HG03439 (cell line): ENCODE results near the gene TAF1D.
"Not testable (repeated sequence)": the region's sequence is repeated elsewhere in the genome, so short reads cannot be mapped to it uniquely, and the experiment has no call there.

Experiments
- ATAC-seq: cut with Tn5 transposase; IDR thresholded peaks from one replicate; pipeline ENCODE4 v1.9.1; 2021; ENCODE audit warnings: mild to moderate bottlenecking, moderate library complexity; ENCODE audit not compliant: unreplicated experiment

Gene TAF1D

DNA sequence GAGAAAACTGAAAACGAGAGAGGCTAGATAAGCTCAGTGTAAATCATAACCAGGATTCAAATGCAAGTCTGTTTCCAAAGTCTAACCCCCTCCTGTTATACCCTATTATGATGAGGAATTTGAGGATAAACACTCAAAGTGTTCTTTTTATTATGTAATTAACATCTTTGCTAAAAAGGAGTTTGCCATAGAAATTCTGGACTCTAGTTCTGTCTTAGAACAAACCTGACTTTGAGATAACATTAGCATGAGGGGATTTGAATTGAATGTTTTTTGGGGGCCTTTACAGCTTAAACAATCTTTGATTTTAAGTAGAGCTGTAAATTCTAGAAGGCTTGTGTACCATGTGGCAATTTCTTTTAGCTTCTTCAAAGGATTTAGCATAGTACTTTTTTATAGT, 9.7 kb upstream of the TAF1D start:
- no peak for ATAC-seq

DNA sequence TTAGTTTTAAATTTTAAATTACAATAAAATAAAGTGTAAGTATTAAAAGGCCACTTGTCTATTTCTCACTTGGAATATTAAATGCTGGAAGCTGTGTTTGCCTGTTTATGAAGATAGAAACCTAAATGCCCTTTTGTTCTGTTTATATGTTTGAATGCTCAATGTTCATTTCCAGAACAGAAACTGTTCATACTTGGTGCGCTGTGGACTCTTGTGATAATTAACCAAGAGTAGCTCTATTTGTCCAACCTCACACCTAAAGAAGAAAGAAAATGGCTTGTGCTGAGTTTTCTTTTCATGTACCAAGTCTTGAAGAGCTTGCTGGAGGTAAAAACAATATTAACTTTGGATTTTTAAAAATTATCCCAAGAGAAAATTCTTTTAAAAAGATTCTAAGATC, 5.8 kb upstream of the TAF1D start:
- ATAC-seq = peak; percentile 58

DNA sequence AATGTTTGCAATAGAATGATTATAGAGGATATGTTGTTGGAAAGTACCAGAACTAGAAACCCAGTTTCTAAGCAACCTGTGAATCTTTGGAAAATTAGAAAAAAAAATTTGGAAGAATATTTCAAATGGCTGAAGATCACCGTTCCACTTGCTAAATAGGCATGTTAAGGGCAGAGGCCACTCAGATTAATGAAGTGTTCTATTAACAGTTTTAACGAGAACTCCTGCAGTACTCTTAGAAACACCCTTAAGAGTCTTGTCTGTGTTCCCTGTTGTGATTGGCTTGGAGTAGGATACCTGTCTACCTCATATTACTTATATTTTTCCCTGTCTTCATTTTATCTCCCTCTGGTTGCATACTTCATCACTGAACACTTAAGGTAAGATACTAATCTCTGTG, 4.8 kb upstream of the TAF1D start:
- ATAC-seq = no peak

DNA sequence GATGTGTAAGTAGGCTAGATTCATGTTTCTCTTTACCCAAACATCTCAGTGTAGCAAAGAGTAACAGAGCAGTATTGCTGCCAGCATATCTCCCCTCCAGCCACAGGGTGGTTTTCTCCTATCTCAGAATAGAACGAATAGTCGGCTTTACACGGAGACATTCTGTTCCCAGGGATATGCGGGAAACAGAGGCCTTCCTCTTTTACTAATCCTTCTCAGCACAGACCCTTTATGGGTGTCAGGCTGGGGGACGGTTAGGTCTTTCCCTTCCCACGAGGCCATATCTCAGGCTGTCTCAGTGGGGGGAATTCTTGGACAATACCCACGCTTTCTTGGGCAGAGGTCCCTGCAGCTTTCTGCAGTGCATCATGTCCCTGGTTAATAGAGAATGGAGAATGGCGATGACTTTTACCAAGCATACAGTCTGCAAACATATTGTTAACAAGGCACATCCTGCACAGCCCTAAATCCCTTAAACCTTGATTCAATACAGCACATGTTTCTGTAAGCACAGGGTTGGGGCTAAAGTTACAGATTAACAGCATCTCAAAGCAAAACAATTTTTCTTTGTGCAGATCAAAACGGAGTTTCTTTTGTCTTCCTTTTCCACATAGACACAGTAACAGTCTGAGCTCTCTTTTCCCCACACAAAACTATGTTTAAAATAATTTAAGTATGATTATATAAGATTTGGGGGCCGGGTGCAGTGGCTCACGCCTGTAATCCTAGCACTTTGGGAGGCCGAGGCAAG, 3.9 kb upstream of the TAF1D start:
- not testable (repeated sequence) for ATAC-seq

DNA sequence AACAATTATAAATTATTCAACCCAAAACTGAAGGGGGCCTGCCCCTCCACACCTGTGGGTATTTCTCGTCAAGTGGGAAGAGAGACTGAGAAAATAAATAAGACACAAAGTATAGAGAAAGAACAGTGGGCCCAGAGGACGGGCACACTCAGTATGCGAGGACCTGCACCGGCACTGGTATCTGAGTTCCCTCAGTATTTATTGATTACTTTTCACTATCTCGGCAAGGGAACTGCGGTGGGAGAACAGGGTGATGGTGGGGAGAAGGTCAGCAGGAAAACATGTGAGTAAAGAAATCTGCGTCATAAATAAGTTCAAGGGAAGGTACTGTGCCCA, 3.3 kb upstream of the TAF1D start:
- ATAC-seq = no peak

DNA sequence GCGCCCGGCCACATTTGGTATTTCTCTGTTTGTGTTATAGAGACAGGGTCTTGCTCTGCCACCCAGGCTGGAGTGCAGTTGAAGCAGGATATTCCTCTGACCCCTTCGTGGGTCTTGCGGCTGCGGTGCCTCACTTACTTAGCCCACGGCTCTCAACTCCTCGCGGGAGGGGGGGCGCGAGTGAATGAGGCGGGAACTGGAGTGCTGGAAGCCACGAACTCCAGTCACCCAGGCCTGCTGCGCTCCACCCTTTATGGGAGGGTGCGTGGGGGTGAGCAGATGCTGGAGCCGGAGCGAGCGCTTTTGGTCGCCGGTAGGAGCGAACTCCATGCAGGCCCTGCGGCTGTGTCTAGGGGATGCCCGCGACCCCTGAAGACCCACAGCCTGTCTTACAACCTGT, 2.0 kb upstream of the TAF1D start:
- ATAC-seq = no peak

DNA sequence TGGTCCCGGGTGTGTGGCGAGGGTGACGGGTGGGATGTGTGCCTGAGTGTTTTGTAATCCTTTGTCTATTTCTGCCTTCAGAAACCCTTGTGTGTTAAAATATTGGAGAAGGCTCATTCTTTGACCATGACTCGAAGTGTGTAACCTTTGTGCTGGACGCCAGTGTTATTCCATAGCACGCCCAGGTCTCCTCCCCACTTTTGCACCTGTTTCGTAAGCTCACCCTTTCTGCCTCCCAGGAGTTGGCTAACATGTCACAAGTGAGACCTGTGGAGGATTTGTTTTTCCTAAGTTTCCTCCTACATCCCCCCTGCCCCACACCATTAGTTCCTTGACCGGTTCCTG, 559 bp upstream of the TAF1D start:
- no peak for ATAC-seq

DNA sequence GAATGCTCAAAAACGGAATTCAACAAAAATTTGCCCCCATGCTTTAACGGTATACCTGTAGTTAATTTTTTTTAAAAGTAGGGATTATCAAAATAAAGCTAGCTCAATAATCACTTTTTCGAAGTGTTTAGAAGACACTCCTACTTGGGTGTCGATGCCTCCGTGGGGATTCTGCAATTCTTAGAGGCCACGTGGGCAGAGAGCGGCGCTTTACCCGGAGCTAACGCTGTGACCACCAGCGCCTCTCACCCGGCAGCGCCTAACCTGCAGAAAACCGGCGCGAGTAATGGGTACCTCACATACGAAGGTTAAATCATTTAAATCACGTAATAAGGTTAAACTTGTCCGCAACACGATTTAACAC, 583 bp downstream of the TAF1D start:
- ATAC-seq = peak; percentile 24

DNA sequence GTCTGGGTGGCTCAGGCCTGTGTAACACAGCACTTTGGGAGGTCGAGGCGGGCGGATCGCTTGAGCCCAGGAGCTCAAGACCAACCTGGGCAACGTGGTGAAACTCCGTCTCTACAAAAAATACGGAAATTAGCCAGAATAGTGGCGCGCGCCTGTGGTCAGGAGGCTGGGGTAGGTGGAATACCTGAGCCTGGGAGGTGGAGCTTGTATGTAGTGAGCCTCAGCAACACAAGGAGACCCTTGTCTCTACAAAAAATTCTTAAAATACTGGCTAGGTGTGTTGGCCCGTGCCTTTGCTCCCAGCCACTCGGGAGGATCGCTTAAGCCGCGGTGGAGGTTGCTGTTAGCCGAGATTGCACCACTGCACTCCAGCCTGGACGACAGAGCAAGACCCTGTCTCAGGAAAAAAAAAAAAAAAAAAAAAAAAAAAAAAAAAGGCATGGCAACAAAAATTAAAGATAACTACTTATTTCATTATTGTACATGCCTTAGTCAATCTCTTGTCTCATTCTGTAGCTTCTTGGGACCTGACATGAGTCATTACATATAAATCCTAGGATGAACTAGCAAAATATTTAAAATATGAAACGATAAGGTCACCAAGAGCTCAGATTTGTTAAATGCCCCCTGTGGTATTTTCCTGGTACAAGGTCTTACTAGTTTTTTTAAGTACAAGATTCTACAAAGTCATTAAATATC, 1.1 kb downstream of the TAF1D start:
- no peak for ATAC-seq

DNA sequence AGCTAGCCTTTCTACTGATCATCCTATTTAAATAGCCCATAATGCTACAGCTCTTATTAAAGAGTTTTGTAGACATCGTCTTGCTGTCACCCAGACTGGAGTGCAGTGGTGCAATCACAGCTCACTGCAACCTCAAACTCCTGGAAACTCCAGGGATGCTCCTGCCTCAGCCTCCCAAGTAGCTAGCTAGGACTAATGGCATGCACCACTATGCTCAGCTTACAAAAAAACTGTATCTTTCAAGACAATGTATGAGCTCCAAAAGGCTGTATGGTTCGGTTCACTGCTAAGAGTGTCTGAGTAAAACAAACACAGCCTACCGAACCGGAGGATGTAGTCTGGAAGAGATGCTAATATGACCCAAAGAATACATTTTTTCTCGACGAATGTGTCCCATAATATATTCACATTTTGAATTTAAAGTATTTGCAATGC, 2.6 kb downstream of the TAF1D start:
- no peak for ATAC-seq

DNA sequence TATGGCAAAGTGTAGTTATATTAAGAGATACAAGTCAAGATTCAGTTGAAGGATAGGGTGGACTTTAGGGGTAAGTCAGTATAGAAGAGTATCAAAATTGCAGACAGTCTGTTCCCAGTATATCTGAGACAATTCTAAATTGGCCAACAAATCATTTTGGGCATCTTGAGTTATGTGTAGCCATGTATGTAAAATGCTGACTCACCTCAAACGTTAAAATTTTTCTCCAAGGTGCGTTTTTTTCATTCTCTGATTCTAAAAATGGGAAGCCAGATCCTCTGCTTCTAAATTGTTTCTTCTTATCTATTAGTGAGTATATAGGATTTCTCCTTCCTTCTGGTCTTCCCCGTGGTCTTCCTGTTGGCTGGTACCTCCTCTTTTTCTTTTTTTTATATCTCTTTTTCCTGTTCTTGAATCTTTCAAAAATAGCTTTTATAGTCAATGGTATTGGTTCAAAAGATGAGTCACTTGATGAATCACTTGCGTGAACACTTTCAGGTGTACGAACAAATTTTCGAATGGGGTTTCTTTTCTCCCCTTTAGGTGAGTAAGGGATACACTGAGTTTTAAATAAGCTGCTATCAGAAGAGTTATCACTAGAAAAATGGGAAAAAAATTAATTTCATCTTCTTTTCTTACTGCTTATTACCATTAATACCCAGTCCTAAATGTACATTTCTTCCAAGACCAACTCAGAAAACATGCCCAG, 3.2 kb downstream of the TAF1D start:
- no peak for ATAC-seq

DNA sequence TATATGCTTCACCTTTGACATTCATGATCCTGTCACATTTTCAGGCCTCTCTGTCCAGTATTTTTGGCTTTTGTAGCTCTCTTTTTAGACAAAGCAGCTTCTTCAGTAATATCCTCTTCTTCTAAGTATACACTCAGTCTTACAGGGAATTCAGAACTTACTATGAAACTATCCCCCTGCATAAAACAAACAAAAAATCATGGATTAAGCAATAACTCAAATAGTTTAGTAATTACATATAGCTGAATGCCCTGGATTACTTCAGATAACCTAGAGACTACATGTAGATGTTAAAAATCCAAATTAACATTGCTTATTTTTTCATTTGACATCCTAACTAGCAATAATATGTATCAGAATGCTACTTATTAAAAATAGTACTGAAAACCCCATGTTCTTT, 5.2 kb downstream of the TAF1D start:
- ATAC-seq = no peak

DNA sequence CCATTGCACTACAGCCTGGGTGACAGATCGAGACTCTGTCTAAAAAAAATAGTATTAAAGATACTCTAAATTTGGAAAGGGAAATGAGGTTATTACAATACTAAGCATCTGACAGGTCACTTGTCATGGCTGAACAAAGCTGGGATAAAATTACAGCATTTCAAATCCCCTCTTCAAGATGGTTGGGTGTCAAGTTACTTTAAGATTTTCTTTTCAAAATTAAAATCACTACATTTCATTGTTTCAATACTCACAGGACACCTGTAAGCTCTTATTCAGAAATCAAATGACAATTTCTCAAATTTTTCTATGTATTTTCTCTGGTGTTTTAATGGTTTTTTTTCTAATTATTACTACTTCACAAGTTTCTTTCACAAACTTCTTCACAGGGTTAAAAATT, 5.7 kb downstream of the TAF1D start:
- ATAC-seq = no peak

DNA sequence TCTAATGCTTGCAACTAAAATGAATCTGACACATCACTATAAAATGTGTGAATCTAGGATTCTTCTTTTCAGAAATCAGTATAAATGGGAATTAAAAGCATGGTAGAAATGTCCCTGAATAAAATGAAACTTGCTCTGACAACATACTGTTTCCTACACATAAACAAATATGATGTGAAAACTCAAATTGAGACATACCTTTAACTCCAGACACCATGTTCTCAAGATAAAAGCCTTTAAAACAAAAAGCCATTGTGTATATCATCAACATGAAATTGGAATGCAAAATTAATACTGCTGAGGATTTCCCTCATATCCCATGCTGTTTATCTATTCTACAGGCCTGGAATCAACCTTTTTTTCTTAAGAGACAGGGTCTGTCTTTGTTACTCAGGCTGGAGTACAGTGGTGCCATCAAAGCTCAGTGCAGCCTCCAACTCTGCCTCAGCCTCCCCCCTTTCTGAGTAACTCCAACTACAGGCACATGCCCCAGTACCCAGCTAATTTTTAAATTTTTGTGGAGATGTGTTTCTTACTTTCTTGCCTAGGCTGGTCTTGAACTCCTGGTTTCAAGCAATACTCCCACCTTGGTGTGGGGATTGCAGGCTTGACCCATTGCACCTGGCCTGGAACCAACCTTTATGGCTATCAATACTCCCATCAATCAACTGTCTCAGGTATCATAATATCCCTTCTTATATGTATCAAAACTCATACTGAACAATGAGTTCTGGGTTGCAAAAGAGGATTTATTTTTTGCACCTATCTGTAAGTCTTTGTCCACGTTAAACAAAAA, 6.7 kb downstream of the TAF1D start:
- ATAC-seq = no peak

DNA sequence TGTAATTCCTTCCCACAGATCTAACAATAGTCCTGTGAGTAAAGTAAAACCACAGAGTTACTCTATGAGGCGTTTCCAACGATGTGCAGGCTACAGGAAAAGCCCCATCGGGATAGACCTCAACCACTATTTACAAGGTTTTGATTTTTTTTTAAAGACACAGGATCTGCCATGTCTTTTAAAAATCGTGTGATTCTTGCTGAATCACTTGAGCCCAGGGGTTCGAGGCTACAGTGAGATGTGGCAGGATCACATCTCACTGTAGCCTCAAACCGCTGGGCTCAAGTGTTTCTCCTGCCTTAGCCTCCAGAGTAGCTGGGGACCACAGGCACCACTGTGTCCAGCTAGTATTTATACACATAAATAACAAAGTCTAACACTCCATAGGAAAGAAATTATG, 7.8 kb downstream of the TAF1D start:
- no peak for ATAC-seq

DNA sequence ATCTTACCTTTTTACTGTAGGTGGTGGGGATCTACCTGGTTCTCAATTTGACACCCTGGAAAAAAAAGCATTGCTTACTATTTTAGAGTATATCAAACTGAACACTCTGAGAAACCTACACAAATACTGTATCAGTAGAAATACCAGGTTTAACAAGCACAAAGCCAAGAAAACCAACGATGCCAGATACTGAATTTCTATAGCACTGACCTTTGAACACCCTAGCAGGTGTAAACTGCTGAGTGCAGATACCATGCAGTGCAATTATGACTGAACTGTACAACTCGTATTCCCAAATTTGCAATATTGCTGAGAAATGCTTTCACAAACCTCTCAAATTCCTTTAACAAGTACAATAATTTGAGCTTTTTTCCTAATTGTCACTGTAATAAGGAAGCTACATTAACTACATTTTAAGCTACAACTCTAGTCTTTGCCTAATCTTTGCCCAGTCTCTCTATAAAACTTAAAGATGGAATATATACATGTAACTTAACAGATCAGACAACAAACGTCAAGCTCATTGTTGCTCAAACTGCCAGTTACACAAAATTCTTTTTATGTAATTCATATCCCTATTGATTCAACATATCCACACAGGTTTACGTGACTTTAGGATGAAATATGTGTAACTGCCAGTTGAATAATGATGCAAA, 8.9 kb downstream of the TAF1D start:
- no peak for ATAC-seq

DNA sequence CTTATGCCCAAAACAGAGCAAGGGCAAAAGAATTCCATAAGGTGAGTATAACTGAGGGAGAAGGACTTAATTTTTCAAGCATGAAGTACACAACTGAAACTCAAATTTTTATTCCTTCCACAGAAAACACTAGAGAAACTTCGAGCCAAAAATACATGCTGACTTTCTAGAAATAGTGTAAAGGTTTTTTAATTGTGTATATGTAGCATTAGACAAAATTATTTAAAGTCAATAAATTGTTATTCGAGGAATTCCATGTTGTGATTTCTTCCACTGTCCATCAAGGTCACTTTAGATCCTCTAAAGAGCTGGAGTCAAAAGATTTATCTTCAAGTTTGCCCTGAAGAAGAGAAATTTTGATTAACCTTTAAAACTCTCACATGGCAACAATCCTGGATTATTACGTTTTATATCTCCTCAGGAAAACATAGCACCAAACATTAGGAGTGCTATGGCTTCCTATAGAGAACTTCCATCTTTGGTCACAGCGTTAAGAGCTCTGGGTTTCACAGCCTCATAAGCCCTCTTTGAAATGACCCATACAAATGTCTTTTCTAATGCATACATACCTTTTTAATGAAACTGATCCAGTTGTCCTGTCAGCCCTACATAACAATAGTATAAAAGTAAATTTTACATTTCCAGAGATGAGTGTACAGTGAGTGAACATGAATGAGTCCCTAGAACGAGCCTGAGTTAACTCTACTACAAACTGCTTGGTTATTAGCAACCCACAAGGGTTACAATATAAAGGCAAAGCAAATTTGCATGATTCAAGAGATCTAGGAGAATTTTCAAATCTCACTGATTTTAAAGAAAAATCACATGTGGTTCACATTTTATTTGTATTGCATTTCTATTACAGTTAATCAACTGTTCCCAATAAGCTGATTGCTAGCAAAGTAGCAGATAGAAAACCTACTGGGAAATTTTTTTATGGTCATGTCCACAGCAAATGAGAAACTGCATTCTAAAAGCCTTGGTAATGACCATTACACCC, 10.9 kb downstream of the TAF1D start:
- ATAC-seq = no peak

DNA sequence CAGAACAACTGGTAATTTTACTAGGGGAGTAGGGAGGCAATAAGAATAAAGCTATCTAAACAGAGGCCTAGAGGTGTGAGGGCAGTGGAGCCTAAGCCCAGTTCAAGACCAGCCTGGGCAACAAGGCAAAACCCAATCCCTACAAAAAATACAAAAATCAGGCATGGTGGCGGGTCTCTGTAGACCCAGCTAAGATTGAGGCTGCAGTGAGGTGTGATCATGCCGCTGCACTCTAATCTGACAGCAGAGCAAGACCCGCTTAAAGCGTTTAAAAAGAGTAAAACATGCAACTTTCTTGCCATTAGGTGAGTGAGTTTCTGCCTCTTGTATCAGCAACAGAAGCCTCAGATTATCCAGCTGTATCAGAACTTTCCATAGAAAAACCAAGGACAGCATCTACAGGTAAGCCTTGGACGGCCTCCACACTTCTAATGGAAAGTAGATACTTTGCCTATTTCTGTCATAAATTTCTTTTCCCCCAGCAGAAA, 12.1 kb downstream of the TAF1D start:
- ATAC-seq = no peak

DNA sequence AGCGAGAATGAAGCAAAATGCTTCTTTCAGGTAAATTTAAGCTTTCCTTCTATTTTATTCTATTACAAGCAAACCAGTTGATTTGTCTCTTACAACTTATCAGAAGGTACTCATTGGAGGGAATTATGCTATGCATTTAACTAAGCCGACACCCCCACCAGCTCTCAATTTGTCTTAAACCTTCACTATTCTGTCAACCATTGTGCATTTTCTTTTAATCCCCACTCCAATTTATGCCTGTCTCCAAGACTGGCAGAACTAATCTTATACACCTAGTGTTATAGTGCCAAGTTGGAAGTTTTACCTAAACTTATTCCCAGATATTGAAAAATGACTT, 12.5 kb downstream of the TAF1D start:
- ATAC-seq = no peak
